HG03575 (cell line): Measurements from ENCODE around the gene ZNF41.
"Not testable (repeated sequence)": the region's sequence is repeated elsewhere in the genome, so short reads cannot be mapped to it uniquely, and the experiment has no call there.

ENCODE experiments used
- ATAC-seq: cut with Tn5 transposase; IDR thresholded peaks from one replicate; pipeline ENCODE4 v1.9.1; 2021; ENCODE audit not compliant: unreplicated experiment, insufficient number of reproducible peaks, low FRiP score; ENCODE audit errors: extremely low read depth

ZNF41 gene

DNA sequence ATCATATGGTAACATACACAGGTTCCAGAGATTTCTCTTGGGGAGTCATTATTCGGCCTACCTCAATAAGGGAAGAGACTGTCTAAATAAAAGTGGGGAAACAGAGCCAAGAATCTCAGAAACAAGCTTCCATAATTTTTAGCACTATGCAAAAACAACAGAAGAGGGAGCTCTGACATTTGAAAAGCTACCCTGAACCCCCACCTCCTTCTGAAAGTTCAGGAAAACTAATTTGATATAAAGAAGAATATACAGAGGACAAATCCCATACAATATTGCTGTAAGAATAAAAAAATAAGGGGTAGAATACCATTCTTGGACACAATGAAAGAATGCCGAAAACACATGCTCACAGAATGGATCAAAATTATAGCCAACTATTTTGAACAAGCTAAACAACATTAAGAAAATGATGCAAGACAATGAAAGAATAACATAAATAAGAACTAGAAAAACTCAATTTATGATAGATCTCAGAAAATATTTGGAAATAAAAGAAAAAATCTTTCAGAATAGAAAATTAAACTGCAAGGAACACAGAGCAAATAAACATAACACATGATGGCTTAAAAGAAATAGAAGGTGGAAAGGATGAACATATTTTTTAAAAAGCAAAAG lies 14.4 kb upstream of the ZNF41 start:
- ATAC-seq: no peak

DNA sequence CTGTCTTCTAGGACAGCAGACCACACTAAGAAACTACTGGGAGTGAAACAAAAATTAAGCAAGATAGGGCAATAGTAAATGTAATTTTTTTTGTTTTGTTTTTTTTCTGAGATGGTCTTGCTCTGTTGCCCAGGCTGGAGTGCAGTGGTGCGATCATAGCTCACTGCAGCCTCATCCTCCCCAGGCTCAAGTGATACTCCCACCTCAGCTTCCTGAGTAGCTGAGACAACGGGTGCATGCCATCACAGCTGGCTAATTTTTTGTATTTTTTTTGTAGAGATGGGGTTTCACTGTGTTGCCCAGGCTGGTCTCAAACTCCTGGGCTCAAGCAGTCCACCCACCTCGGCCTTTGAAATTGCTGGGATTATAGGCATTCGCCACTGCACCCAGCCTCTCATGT lies 9.1 kb upstream of the ZNF41 start:
- ATAC-seq: not testable (repeated sequence)

DNA sequence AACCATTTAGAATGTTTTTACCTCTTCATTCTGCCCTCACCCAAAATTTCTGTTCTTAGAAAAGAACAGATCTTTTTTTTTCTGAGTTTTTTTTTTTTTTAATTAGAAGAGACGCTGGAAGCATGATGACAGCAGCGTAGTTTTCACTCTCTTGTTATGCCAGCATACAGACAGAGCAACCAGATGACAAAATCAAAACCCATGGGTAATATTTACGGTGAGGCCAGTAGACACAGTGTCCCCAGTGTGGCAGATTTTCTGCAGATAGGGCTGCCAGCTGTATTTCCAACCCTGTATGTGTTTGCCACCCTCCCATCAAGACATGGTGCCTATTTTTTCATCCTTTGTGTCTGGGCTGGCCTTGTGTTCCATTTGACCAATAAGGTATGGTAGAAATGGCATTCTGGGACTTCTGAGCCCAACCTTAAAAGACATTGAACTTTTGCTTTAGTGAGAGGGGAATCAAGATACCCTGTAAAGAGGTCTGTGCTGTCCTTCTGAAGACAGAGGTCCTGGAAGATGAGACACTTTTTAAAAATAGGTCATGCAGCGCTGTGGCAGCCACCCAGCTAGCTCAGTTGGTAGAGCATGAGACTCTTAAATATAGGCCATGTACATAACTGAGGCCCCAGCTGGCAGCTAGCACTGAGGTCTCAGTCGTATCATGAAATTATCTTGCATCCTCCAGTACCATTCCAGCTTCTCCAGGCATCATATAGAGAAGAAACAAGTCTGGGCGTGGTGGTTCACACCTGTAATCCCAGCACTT lies 6.7 kb upstream of the ZNF41 start:
- no peak for ATAC-seq

DNA sequence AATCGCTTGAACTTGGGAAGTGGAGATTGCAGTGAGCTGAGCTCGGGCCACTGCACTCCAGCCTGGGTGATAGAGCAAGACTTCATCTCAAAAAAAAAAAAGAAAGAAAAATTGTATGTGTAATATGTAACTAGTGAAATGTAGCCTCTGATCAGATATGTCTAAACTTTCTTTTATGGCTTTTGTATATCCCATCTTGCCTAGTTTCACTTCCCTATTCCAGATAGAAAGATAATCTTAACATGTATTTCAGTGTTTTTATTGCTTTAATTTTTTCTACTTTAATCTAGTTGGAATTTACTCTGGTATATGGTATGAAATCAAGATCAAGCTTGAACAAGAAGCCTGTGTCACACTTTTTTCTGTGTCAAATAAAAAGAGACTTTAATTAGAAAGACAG lies 1.9 kb upstream of the ZNF41 start:
- ATAC-seq: no peak

DNA sequence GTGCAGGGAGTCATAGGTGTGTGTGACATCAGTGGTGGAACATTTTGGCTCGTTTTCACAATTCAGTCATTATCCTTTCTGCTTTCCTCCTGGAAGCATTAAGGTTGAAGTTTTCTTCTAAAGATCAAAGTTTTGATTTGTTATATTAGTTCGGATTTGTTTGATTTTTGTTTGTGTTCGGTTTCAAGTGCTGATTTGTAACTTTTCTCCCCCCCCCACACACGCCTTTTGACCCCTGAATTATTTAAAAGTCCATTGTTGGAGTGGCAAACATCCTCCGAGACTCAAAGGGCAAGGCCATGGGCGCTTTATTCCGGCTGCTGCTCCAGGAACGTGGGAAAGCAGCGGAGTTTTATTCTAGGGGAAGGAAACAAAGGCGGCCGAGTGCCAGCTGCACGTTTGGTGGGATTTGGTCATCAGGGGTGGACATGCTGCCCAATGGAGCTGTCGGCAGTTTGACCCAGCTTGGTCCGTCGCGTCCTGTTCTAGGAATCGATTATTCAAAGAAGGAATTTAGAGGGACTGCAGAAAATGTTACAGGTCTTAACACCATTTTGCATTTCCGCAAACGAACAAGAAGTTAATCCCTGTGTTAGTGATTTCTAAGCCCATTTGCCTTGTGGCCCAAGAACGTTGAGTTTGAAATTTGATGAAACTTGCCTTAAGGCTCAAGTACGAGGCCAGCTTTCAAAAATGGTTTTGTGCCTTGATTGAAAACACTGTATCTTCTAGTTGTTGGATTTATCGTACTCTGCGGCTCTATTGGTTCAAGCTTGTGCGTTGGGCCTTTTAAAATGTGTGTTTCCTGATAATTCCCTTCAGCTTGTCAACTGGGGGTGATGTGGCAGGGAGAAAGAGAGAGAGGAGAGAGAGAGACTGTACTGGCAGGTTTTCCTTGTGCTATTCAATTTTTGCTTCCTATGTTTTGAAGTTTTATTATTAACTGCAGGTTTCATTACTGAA lies 565 bp upstream of the ZNF41 start:
- ATAC-seq: no peak

GRCh38 chrX:47482065-47482511 lies 934 bp downstream of the ZNF41 start:
- ATAC-seq: no peak

DNA sequence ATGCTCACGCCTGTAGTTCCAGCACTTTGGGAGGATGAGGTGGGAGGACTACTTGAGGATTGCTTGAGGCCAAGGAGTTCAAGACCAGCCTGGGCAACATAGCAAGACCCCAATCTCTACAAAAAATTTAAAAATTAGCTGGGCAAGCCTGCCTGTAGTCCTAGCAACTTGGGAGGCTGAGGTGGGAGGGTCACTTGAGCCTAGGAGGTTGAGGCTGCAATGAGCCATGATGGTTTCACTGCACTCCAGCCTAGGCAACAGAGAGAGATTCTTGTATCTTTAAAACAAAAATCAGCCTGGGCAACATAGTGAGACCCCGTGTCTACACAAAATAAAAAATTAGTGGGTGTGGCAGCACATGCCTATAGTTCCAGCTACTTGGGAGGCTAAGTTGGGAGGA lies 1.9 kb downstream of the ZNF41 start:
- no peak for ATAC-seq

DNA sequence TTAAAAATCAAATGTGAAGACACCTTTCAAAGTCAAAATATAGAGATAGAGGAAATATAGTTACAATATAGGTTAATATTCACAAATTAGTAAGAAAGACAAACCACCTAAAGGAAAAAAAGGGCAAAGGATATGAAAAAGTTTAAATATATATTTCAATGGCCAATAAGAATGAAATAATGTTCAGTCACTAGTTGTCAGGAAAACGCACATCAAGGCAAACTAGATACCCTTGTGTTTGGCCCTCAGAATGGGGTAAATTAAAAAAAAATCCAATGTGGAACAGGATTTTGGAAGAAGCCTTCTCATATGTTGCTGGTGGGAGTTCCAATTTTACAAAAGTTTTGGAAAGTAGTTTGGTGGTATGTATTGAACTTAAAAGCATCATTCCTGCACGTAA lies 2.4 kb downstream of the ZNF41 start:
- ATAC-seq: no peak

DNA sequence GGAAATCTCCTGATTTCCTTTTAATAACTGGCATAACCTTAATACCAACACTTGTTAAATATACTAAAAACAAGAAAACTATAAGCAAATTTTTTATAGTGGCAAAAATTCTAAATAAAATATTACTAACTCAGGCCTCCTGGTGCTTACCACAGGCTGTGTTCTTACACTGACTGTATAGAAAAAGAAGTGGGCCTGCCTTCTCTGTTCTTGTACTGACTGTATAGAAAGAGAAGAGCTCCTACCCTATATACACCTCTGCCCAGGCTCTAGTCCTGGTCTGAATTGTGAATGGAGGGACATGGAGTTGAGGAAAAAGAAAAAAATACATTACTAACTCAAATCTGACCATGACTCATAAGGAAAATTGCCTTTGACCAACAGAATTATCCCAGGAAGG lies 7.5 kb downstream of the ZNF41 start:
- no peak for ATAC-seq

DNA sequence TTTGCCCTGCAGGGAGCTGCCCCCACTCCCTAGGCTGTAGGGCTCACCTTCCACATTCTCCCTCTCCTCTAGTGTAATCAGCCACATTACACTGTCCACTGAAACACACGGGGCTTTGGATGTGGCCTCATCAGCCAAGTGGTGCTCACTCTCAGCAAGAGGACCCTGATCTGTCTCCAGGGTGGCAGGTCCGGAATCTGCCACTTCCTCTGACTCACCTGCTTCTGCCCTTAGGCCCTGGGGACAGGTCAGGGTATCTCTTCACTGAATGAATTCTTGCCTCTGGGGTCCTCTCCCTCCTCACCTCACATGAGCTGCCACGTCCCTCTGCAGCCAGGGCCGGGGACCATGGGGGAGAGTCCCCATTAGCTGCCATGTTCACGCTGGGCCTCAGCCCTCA lies 15.9 kb downstream of the ZNF41 start:
- no peak for ATAC-seq

DNA sequence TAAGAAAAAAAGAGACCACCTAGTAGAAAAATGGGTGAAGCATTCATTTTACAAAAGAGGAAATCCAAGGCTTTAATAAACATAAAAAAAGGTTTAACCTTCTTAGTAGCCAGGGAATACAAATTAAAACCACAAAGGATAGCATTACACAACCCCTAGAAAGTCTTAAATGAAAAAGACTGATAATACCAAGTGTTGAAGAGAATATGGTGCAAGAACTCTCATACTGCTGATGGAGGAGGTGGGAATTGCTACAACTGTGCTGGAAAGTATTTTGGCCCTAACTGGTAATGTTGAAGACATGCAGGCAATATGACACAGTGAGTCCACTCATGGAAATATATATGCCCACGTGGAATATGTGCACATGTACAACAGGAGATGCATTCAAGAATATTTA lies 22.5 kb downstream of the ZNF41 start:
- no peak for ATAC-seq

- ATAC-seq: no peak
Observed at GRCh38 chrX:47458528-47458927, 24.5 kb downstream of the ZNF41 start.

- ATAC-seq: no peak
Observed at GRCh38 chrX:47456080-47456479, 26.9 kb downstream of the ZNF41 start.

DNA sequence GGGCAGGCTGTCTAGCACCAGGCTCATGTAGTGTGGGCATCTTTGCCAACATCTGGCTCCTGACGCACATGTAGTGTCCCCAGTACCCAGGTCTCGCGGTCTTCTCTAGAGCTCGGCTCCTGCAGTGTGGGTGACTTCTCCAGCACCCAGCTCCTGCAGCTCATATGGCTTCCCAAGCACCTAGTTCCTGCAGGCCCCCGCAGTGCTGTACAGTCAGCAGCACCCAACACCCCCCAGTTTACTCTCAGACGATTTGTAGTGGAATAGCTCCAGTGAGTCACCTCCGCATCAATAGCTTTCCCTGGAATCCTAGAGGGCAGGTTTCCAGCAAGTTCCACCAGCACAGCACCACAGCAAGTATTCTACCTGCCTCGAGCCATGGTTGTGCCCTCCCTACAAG lies 30.9 kb downstream of the ZNF41 start:
- ATAC-seq: no peak

- ATAC-seq: no peak
Observed at GRCh38 chrX:47448165-47448806, 34.7 kb downstream of the ZNF41 start.

- ATAC-seq: no peak
Observed at GRCh38 chrX:47447607-47448006, 35.4 kb downstream of the ZNF41 start.

DNA sequence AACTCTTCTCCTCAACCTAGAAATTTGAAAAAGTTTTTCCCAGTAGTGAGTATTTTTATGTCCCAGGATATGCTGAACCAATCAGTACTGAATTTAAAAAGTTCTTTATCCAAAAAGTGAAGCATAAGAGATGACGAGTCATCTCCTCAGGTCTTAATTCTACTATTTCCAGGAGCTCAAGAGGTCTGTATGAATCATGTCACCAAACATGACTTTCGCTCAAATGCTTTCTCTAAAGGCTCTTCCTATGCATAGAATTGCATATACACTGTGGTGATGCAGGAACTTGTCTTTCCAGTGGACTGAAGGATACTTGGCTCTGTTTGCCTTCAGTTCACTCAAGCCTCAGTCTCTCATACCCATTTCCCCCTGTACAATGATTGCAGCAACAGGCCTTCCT lies 36.1 kb downstream of the ZNF41 start:
- no peak for ATAC-seq

DNA sequence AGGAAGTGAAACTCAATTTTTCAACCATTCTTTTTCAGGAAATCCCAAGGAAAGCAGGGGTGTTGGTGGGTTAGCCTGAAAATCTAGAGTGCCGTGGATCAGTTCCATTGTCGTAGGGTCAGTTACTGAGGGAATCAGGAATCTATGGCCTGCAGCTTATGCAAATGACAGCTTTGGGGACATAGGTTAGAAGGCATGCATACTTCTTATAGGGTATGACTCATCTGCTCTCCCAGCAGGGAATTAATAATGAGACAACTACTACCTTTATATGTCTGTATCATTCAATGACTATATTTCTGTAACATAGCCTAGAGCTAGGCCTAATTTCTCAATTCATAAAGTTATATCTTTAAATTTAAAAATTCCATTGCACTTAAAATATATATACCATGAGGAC lies 36.6 kb downstream of the ZNF41 start:
- no peak for ATAC-seq

DNA sequence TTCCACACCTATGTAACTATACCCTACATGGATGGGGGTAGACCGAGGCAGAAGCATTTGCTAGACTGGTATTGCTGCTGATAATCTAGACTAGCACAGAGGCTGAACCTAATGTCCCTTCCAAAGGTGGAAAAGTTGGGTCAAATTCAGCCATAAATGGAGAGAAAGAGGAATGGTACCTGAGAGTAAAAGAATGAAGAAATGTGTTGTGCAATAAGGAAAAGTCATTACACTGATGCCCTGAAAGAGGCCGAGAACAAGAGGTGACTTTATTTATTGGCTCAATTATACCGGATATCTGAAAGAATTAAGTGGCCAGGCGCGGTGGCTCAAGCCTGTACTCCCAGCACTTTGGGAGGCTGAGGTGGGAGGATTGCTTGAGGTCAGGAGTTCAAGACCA lies 52.1 kb downstream of the ZNF41 start:
- ATAC-seq: no peak
